NCI-H1092 treated with DMSO at 0.1 percent for 48 hours (cell line): Measurements from ENCODE around the gene CEP97.
A peak's percentile ranks its signal among the peaks of the same experiment; 100 is the strongest.
"Not testable (repeated sequence)": the region's sequence is repeated elsewhere in the genome, so short reads cannot be mapped to it uniquely, and the experiment has no call there.

Source experiments
- DNase-seq: peaks from one replicate; lab custom pipeline; 2025; lab: John Stamatoyannopoulos, UW

CEP97 gene, protein sequence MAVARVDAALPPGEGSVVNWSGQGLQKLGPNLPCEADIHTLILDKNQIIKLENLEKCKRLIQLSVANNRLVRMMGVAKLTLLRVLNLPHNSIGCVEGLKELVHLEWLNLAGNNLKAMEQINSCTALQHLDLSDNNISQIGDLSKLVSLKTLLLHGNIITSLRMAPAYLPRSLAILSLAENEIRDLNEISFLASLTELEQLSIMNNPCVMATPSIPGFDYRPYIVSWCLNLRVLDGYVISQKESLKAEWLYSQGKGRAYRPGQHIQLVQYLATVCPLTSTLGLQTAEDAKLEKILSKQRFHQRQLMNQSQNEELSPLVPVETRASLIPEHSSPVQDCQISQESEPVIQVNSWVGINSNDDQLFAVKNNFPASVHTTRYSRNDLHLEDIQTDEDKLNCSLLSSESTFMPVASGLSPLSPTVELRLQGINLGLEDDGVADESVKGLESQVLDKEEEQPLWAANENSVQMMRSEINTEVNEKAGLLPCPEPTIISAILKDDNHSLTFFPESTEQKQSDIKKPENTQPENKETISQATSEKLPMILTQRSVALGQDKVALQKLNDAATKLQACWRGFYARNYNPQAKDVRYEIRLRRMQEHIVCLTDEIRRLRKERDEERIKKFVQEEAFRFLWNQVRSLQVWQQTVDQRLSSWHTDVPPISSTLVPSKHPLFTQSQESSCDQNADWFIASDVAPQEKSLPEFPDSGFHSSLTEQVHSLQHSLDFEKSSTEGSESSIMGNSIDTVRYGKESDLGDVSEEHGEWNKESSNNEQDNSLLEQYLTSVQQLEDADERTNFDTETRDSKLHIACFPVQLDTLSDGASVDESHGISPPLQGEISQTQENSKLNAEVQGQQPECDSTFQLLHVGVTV

DNA sequence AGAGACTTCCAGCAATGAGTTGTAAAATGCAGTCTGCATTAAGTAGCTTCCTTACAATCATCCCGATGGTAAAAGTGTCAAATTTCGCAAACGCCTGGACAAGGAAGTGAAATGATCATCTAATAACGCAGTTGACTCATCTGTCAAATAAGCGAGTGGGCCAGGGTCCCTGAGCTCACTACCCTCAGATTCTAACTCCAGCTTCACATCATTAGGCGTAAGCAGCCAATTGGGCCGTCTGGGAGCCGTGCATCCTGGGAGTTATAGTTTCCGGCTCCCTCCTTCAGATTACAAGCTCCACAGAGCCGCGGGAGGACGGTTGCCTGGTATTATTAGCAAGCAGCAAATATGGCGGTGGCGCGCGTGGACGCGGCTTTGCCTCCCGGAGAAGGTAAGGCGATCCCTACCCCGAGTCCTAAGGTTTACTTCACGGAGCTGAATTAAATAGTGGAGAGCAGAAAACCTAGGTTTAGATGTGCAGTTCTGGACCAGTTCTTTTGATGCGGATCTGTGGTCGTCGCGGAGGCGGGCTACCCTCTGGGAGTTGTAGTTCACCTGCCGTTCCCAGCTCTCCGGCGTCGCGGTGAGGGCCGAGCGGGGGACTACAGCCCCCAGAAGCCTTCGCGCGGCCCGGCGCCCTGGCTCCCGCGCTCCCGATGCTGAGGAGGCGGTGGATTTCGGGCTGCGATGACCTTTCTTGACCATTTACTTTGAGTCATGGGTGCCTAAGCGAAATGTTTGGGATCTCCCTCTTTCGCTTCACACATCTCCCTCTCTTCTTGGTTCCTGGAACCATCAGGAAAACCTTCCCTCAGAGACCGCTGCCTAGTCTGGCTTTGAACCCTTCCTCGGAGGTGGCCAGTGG, at the start of gene CEP97:
CEP97 (plus strand) TSS at position 286 of the 865 bp plus-strand sequence; CDS start at position 349, 63 bp downstream.
- DNase-seq, result peak; percentile 98

DNA sequence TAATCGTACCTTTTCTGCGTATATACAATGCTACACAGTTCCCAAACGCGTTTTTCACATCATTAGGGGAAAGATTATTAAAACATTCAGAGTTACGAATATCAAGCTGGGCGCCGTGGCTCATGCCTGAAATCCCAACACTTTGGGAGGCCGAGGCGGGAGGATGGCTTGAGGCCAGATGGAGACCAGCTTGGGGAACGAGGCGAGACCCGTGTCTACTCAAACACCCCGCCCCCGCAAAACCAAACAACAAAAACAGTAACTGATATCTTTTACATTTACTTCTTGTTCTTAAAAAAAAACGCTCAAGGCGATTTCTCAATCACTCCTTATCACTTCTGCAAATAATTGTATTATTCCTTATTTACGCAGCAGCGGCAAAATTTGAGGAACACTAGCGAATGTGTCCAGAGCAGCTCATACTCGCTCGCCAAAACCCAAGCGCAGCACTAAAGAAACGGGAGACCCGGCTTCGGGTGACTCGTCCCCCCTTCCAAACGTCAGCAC, 48.7 kb upstream of the CEP97 start:
- no peak for DNase-seq

DNA sequence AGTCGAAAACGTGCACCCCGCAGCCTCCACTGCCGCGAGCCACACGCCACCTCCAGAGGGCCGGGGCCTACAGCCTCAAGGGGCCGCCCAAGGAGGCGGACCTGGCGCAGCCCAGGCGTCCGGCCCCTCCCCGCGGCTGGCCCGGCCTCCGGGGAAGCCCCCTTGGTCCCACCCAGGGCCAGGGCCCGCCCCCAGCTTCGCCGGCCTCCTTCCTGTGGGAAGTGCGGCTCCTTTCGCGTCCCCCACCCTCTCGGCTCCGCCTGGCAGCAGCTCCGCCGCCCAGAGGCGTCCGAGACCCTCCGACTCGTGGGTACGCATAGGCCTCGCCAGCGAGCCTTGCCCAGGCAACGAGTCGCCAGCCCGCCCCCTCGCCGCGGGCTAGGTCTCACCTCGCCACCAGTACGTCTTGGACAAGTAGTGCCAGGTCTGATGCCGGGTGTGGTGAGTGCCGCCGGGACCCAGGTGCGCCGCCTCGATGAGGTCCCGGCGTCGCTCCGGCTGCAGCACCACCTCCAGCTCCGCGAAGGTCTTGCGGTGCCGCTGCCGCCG, 48.1 kb upstream of the CEP97 start:
- no peak for DNase-seq

DNA sequence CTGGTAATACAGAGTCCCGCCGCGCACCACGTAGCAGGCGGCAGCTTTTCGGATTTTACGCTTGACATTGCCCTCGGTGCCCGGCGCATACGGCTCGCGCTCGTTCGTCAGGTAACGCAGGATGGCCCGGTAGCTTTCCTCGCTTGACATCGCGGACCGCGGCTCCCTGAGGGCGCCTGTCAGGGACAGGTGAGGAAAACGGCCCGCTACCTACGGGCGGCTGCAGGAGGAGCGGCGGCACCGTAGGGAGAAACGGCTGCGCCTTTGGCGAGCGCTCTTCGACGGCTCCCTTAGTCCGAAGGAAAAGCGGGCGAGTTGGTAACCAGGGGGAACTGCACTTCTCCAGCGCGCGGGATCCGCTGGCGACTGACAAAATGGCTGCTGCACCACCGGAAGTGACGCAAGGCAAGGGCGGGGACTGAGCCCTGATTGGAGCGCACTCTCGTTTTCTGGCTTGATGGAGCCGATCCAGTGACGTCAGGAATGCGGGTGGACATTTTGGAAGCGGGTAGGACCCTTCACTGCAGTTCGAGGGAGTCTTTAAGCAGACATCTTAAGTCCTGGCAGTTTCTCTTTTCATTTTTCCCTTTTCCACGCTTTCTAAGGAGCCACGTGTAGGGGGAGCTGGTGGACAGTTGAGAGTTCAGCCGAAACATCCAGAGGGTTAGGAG, 47.5 kb upstream of the CEP97 start, which contains the start of gene ZBTB11:
ZBTB11 (minus strand) TSS at position 368 of the 671 bp plus-strand sequence; CDS start at position 150, 218 bp downstream.
- DNase-seq, result no peak

DNA sequence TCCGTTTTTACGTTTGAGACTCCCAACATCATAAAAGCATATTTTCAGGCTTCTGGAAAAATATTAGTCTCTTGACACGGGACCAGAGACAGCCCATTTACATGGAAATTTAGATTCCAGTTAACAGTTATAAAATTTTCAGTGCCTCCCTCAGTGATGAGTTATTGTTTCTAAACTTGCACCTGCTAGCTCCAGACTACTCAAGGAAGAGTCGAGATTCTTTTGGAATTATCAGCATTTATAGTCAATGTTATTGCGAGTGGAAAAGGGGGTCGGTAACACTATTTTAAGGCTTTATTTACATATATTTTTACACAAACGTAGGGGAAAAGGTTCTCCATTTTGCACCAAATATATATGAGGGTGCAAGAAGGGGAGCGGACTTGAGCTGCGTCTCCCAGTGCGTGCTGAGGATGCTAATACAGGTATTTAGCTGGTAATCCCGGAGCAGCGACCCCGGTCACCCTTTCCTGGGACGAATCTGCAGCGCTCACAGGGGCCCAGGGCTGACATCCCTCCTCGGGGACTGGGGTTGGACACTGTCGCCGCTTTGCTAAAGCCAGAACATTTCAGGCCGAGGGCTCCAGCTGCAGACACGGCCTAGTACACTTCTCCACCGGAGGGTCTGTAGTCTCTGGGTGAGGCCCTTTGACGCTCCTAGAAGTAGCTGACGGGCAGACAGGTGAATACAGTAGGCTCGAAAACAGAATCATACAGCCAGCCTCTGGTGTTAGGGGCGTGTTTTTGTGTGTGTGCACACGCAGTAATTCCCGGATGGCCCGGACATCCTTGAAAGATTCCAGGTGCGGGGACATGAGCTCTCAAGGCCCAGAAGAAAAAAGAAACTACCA, 46.8 kb upstream of the CEP97 start:
- no peak for DNase-seq

DNA sequence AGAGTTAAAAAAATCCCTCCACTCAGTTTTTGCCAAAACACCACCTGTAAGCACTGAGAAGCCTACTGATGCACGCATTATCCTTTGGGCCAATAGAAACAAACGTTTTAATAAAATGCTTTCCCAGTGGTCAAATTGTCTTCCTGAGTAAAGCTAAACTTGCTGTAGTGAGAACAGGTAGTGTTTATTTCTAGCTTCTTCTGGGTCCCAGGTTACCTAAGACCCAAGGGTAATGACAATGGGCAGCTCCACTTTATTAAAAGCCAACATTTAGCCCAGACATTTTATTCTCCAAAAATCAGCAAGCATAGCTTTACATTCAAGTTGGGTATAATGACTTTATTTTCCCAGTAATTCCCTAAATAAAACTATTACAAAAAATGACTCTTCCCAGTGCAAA, 45.6 kb upstream of the CEP97 start:
- not testable (repeated sequence) for DNase-seq

DNA sequence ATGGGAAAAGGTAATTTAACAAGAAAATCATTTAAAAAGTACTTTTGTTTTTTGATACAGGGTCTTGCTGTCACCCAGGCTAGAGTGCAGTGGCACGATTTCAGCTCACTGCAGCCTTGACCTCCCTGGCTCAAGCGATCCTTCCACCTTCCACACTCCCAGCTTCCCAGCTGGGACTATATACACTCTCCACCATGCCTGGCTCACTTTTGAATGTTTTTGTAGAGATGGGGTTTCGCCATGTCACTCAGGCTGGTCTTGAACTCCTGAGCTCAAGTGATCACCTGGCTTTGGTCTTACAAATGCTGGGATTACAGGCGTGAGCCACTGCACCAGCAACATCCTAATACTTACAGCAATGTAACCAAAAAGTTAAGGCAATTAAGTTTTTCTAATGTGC, 43.9 kb upstream of the CEP97 start:
- DNase-seq, result no peak

DNA sequence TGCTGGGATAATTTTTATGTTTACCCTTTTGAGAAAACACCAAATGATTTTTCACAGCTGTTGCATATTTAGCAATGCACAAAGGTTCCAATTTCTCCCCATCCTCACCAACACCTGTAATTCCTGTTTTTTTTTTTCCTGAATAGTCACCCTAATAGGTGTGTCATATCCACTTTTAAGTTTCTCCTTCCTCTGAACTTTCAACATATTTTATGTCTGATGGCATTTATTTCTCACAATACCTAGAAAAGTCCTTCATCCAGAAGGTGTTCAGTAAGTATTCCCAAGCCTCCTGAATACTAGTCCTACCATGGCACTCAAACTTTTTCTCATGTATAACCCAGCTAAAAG, 39.4 kb upstream of the CEP97 start:
- DNase-seq, result no peak

DNA sequence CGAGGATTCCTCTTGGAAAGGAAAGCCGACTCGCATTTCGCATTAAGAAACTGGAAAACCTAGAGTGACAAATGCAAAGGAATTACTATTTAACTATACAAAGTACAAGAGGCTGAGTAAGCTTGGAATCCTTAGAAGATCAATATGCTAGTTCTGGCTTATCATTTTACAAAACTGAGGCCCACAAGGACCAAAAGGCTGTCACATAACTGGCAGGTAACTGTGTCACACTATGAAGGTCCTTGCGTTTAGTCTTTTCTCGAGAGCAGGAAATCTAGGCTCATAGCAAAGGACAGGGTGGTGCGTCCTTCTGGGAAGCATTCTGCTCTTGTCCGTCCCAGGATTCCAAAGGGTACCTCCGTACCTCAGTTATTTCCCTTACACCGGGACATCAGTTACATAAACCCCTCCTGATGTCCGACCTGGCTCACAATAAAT, 38.5 kb upstream of the CEP97 start:
- no peak for DNase-seq

DNA sequence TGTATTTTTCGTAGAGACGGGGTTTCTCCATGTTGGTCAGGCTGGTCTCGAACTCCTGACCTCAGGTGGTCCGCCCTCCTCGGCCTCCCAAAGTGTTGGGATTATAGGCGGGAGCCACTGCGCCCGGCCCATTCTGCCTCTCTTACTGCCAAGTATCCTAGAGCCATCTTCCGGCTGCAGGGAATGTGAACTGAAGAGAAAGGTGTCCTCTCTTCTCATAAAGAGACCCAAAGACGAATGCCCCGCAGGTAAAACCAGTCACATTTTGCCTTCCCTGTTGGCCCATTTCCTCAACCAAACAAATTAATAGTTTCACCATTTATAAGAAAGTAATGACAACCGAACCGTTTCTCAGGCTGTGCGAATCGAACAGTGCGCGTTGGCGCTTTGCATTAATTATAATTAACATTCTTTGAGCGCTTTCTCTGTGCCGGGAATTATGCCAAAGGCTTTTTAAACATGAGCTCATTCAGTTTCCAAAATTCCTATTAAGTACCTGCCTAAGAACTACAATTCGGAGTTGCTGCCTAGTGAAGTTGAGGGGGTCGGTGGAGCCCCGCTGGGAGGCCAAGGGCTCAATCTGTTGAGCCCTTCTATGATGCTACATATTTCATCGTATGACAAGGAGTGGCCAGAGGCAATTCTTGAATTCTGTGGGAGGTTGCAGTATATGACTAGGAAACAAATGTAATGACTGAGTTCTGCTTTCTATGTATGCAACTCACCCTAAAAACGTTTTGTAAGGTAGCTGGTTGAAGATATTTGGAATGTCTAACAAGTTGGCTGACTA, 37.1 kb upstream of the CEP97 start:
- DNase-seq, result no peak

DNA sequence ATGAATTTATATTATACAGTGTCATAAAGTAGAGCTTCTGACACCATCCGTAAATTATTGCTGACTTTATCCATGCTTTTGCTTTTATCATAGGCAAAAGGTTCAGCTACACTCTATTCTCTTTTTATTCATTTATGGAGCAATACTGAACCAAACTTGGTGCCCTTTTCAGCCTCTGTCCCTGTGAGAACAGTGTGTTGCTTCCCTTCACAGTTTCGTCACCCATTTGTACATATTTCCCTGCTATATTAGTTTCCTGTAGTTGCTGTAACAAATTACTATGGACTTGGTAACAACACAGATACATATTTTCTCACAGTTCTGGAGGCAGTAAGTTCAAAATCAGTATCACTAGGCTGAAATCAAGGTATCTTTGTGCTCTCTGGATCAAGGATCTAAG, 35.1 kb upstream of the CEP97 start:
- DNase-seq, result no peak

DNA sequence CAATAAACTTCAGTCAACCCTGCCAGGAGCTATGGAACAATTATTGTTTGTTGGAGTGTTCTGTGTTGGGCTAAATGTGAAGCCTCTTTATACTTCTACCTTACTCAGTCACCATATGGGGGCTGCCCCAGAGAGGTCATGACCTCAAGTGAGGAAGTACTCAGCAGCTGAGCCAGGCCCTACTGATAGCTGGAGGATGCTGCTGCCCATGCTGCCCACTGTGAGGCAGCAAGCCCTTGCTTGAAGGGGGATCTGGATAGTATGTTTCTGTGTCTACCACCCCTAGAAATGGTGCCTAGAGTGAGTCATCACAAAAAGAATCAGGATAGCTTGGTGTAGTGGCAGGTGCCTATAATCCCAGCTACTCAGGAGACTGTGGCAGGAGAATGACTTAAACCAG, 33.4 kb upstream of the CEP97 start:
- no peak for DNase-seq

DNA sequence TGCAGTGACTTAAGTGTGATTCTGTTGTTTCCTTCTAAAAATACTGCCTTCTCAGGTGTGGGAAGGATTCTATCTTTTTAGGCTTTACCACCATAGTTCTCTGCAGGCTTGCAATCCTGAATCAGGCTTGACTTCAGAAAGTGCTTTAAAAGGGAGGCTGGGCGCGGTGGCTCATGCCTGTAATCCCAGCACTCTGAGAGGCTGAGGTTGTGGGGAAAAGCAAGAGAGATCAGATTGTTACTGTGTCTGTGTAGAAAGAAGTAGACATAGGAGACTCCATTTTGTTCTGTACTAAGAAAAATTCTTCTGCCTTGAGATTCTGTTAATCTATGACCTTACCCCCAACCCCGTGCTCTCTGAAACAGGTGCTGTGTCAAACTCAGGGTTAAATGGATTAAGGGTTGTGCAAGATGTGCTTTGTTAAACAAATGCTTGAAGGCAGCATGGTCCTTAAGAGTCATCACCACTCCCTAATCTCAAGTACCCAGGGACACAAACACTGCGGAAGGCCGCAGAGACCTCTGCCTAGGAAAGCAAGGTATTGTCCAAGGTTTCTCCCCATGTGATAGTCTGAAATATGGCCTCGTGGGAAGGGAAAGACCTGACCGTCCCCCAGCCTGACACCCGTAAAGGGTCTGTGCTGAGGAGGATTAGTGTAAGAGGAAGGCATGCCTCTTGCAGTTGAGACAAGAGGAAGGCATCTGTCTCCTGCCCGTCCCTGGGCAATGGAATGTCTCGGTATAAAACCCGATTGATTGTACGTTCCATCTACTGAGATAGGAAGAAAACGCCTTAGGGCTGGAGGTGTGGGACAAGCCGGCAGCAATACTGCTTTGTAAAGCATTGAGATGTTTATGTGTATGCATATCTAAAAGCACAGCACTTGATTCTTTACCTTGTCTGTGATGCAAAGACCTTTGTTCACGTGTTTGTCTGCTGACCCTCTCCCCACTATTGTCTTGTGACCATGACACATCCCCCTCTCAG, 32.4 kb upstream of the CEP97 start:
- DNase-seq, result not testable (repeated sequence)

DNA sequence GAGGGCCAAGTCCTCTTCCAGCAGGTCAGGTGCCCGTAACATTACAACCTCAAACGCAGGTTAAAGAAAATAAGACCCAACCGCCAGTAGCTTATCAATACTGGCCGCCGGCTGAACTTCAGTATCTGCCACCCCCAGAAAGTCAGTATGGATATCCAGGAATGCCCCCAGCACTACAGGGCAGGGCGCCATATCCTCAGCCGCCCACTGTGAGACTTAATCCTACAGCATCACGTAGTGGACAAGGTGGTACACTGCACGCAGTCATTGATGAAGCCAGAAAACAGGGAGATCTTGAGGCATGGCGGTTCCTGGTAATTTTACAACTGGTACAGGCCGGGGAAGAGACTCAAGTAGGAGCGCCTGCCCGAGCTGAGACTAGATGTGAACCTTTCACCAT, 30.9 kb upstream of the CEP97 start:
- not testable (repeated sequence) for DNase-seq

DNA sequence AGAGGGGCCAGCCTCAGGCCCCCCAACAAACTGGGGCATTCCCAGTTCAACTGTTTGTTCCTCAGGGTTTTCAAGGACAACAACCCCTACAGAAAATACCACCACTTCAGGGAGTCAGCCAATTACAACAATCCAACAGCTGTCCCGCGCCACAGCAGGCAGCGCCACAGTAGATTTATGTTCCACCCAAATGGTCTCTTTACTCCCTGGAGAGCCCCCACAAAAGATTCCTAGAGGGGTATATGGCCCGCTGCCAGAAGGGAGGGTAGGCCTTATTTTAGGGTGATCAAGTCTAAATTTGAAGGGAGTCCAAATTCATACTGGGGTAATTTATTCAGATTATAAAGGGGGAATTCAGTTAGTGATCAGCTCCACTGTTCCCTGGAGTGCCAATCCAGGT, 29.6 kb upstream of the CEP97 start:
- not testable (repeated sequence) for DNase-seq

DNA sequence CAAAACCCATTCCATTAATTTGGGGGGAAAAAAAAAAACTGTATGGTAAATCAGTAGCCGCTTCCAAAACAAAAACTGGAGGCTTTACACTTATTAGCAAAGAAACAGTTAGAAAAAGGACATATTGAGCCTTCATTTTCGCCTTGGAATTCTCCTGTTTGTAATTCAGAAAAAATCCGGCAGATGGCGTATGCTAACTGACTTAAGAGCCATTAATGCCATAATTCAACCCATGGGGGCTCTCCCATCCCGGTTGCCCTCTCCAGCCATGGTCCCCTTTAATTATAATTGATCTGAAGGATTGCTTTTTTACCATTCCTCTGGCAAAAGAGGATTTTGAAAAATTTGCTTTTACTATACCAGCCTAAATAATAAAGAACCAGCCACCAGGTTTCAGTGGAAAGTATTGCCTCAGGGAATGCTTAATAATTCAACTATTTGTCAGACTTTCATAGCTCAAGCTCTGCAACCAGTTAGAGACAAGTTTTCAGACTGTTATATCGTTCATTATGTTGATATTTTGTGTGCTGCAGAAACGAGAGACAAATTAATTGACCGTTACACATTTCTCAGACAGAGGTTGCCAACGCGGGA, 28.5 kb upstream of the CEP97 start:
- DNase-seq, result no peak
